Activated CD4-positive, alpha-beta T cell treated with anti-CD3 and anti-CD28 coated beads for 36 hours (primary cell): Measurements from ENCODE around the gene MAU2. TPM values are rescaled to one million over a fixed set of nuclear protein-coding genes. Genes with fewer than 3 reads are reported as not detected.
"Not testable (repeated sequence)": the region's sequence is repeated elsewhere in the genome, so short reads cannot be mapped to it uniquely, and the experiment has no call there.

Experiments used
- ATAC-seq: fragments of 200-7000 bp; cut with Tn5 transposase; one replicate; pipeline ENCODE4 v1.10.0; 2021; ENCODE audit warnings: mild to moderate bottlenecking, moderate library complexity
- CTCF ChIA-PET: fragments of 350-600 bp; sonication (Branson Sonifier 250); formaldehyde crosslinking; loops from one replicate; lab custom pipeline; 2021; ENCODE audit warnings: antibody characterized with exemption; lab: Charles Lee
- POLR2A ChIA-PET: fragments of 350-600 bp; sonication (Branson Sonifier 250); formaldehyde crosslinking; loops from one replicate; lab custom pipeline; 2021; ENCODE audit warnings: antibody characterized with exemption, inconsistent platforms; lab: Charles Lee
- DNase-seq: peaks from one replicate; pipeline ENCODE4 v3.0.0-alpha.2; 2020
- H3K27ac Mint-ChIP-seq: one replicate; pipeline ENCODE4 v1.8.0; 2021; ENCODE audit warnings: mixed read lengths
- H3K27me3 Mint-ChIP-seq: one replicate; pipeline ENCODE4 v1.8.0; 2021; ENCODE audit warnings: mixed read lengths
- H3K36me3 Mint-ChIP-seq: one replicate; pipeline ENCODE4 v1.8.0; 2021; ENCODE audit warnings: low read depth, mixed read lengths
- H3K4me1 Mint-ChIP-seq: one replicate; pipeline ENCODE4 v1.8.0; 2021; ENCODE audit warnings: mixed read lengths
- H3K4me3 Mint-ChIP-seq: one replicate; pipeline ENCODE4 v1.8.0; 2021; ENCODE audit warnings: mild to moderate bottlenecking, moderate library complexity, mixed read lengths
- H3K9me3 Mint-ChIP-seq: one replicate; pipeline ENCODE4 v1.8.0; 2021; ENCODE audit warnings: low read depth, mixed read lengths
- intact Hi-C, 2 experiments: fragments of 100-400 bp; cut with DNase I in 1 of 2; cut with micrococcal nuclease in 1 of 2; formaldehyde crosslinking; loops; one replicate each; pipeline versions ENCODE4 v1.14.2 to v1.15.1; 2022 to 2024; cut with DNase I, micrococcal nuclease
- total RNA-seq, 2 experiments: library from RNA; stranded (reverse); gene quantifications; one replicate each; pipeline ENCODE4 v1.2.3, GENCODE V29; 2021

MAU2 gene
- total RNA-seq, 2 experiments from 2014 or later, result 33.3 to 45.7 TPM

- intact Hi-C loops, result no loop called here
- peaks cover 34% of the 10 kb centered on the region for H3K36me3 Mint-ChIP-seq
Observed at GRCh38 chr19:19348266-19348665, 27.6 kb downstream of the MAU2 start.

DNA sequence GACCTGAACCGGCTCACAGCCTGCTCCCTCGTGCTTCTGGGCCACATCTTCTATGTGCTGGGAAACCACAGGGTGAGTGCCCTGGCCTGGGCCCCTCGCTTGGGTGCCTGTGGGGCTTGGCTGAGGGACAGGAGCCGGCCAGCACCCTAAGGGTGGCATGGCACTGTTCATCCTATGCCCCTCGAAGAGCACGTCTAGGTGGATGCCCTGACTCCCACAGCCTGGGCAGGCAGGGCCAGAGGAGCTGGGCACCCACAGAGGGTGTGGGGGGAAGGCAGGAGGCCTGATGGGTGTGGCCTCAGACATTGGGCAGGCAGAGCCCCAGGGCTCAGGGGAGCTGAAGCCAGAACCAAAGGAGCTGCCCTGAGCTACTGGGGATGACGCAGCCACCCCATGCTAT lies 28.7 kb downstream of the MAU2 start:
- ATAC-seq (no peak), DNase-seq (no peak)
- H3K27ac Mint-ChIP-seq, result no peak overlapping the region
- H3K36me3 Mint-ChIP-seq, result peaks cover 40% of the 10 kb centered on the region
- ChIA-PET CTCF (no interaction called here), POLR2A (no interaction called here)
- no peaks in the 10 kb centered on the region for H3K4me1 Mint-ChIP-seq
- no peaks in the 10 kb centered on the region for H3K9me3 Mint-ChIP-seq
- no peaks in the 10 kb centered on the region for H3K27me3 Mint-ChIP-seq
- no peak overlapping the region for H3K4me3 Mint-ChIP-seq
- intact Hi-C loops, result no loop called here

More at GRCh38 chr19:19348266-19348665, 27.6 kb downstream of the MAU2 start:
- ChIA-PET POLR2A (no interaction called here), CTCF (interaction anchor here (1.3 to 1.5 kb wide), 2 partner anchors 14 to 18 kb away, joined by 3 to 4 read pairs; no protein-coding TSS in a partner anchor)
- H3K27ac Mint-ChIP-seq, result no peak overlapping the region
- H3K27me3 Mint-ChIP-seq, result no peaks in the 10 kb centered on the region
- no peaks in the 10 kb centered on the region for H3K4me1 Mint-ChIP-seq
- DNase-seq (no peak), ATAC-seq (no peak)
- H3K9me3 Mint-ChIP-seq, result no peaks in the 10 kb centered on the region
- H3K4me3 Mint-ChIP-seq, result no peak overlapping the region

DNA sequence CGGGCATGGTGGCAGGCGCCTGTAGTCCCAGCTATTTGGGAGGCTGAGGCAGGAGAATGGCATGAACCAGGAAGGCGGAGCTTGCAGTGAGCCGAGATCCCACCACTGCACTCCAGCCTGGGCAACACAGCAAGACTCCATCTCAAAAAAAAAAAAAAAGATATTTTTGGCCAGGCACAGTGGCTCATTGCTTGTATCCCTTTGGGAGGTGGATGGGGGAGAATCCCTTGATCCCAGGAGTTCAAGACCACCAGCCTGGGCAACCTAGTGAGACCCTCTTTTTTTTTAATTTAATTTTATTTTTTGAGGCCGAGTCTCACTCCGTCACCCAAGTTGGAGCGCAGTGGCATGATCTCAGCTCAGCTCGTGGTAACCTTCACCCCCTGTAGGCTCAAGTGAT lies 30.1 kb downstream of the MAU2 start:
- H3K27ac Mint-ChIP-seq, DNase-seq, H3K27me3 Mint-ChIP-seq, H3K4me3 Mint-ChIP-seq, CTCF ChIA-PET, H3K9me3 Mint-ChIP-seq, intact Hi-C loops, POLR2A ChIA-PET, ATAC-seq, H3K4me1 Mint-ChIP-seq: not testable (repeated sequence)
- peaks cover 33% of the 10 kb centered on the region for H3K36me3 Mint-ChIP-seq

DNA sequence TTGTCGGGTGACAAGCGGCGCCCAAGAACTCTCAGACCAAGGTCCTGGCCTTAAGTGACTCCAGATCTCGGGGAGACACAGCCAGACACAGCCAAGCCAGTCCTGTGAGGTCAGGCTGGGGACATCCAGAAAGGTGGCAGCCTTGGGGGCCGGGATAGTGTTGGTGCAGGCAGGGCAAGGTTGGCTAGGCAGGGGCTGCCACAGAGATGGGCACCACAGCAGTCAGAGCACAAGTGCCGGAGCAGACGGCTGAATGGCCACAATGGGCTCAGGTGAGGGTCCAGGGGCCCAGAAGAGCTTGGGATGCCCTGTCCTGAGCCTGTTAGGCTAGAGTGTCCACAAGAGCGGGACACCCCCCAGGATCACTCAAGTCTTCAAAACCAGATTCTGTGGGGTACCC lies 32.2 kb downstream of the MAU2 start:
- Mint-ChIP-seq H3K9me3 (no peaks in the 10 kb centered on the region), H3K27me3 (no peaks in the 10 kb centered on the region), H3K4me1 (peaks cover 3% of the 10 kb centered on the region), H3K4me3 (no peak overlapping the region), H3K36me3 (peaks cover 23% of the 10 kb centered on the region), H3K27ac (no peak overlapping the region)
- intact Hi-C loops, result no loop called here
- CTCF ChIA-PET, result interaction anchor here (0.7 to 0.9 kb wide), 2 partner anchors 82 to 263 kb away, joined by 3 to 5 read pairs; no protein-coding TSS in a partner anchor
- DNase-seq (no peak), ATAC-seq (no peak)
- POLR2A ChIA-PET, result interaction anchor here (0.5 to 0.8 kb wide), 2 partner anchors 53 to 1998 kb away, joined by 4 to 10 read pairs; partner anchors contain the start of gene GATAD2A

- no peaks in the 10 kb centered on the region for H3K9me3 Mint-ChIP-seq
- ATAC-seq, result no peak
Observed at GRCh38 chr19:19354007-19354406, 33.4 kb downstream of the MAU2 start.

DNA sequence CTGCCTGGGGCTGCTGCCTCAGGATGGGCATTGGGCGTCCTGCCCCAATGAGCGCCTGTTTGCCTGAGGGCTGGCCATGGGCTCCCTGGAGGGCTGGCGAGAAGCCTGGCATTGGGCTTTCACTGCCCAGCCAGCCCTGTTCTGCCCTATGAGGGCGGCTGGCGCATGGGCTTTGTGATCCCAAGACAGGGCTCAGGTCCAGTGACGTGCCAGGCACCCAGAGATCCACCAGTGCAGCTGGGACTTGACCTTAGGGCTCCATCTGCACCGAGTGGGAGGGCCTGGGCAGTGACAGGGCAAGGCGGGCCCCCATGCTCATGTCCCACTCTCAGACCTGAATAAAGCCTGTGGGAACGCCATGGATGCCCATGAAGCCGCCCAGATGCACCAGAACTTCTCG lies 34.3 kb downstream of the MAU2 start:
- no peak overlapping the region for H3K27ac Mint-ChIP-seq
- no peak overlapping the region for H3K4me3 Mint-ChIP-seq
- H3K4me1 Mint-ChIP-seq, result peaks cover 11% of the 10 kb centered on the region
- DNase-seq, result no peak
- H3K27me3 Mint-ChIP-seq, result no peaks in the 10 kb centered on the region
- no peaks in the 10 kb centered on the region for H3K9me3 Mint-ChIP-seq
- ATAC-seq, result no peak
- ChIA-PET POLR2A (no interaction called here), CTCF (interaction anchor here (1.7 kb wide), 1 partner anchor 10 kb away, joined by 4 read pairs; no protein-coding TSS in a partner anchor)
- H3K36me3 Mint-ChIP-seq, result peaks cover 20% of the 10 kb centered on the region
- intact Hi-C loops, result no loop called here

More at GRCh38 chr19:19354007-19354406, 33.4 kb downstream of the MAU2 start:
- no peak overlapping the region for H3K27ac Mint-ChIP-seq
- intact Hi-C loops, result no loop called here
- DNase-seq, result no peak
- peaks cover 24% of the 10 kb centered on the region for H3K36me3 Mint-ChIP-seq
- no peaks in the 10 kb centered on the region for H3K27me3 Mint-ChIP-seq
- H3K4me3 Mint-ChIP-seq, result no peak overlapping the region
- ChIA-PET POLR2A (no interaction called here), CTCF (interaction anchor here (1.7 kb wide), 1 partner anchor 11 kb away, joined by 4 read pairs; no protein-coding TSS in a partner anchor)
- peaks cover 11% of the 10 kb centered on the region for H3K4me1 Mint-ChIP-seq

DNA sequence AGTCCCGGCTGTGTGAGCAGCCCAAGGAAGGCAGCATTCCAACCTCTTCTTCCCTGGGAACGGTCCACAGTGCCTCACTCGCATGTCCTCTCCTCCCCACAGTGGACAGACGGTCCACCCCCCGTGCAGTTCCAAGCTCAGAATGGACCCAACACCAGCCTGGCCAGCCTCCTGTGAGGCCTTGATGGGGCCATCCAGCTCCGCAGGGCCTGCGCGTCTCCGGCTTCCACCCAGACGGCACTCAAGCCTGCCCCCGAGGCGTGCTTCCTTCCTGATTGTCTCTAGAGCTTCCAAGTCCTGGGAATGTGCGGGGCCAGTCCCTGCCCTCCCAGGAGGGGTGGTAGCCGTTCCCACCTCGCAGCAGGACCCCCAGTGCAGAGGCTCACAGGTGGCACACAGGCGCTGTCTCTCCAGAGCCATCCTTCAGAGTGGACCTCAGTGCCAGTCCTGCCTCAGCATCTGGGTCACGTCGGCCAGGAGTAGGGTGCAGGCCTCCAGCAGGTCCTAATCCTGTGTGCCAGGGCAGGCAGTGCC lies 35.0 kb downstream of the MAU2 start:
- no peak for ATAC-seq
- Mint-ChIP-seq H3K36me3 (peaks cover 20% of the 10 kb centered on the region), H3K4me3 (no peak overlapping the region), H3K27ac (no peak overlapping the region), H3K4me1 (peaks cover 11% of the 10 kb centered on the region), H3K9me3 (no peaks in the 10 kb centered on the region), H3K27me3 (no peaks in the 10 kb centered on the region)
- POLR2A ChIA-PET, result no interaction called here
- intact Hi-C loops, result no loop called here
- CTCF ChIA-PET, result interaction anchor here (0.6 to 1.7 kb wide), 2 partner anchors 9 to 62 kb away, joined by 3 to 4 read pairs; no protein-coding TSS in a partner anchor
- no peak for DNase-seq

DNA sequence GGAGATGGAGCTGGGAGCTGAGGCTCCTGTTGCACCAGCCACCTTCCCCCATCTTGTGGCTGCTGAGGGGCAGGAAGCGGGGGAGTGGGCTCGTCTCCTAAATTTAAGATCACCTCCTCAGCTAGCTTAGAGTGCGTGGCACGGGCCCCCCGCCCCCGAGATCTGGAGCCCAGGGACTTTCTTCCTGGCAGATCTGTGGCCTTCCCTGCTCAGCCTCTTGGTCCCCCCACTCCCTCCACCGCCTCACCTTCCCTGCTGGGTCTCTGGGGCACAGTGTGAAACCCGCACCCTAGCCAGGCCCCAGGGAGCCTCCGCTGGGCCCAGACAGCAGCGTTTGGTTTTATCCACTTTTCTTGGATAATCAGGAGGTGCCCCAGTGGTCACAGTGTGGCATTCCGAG lies 35.9 kb downstream of the MAU2 start:
- H3K9me3 Mint-ChIP-seq, result no peaks in the 10 kb centered on the region
- POLR2A ChIA-PET, result no interaction called here

DNA sequence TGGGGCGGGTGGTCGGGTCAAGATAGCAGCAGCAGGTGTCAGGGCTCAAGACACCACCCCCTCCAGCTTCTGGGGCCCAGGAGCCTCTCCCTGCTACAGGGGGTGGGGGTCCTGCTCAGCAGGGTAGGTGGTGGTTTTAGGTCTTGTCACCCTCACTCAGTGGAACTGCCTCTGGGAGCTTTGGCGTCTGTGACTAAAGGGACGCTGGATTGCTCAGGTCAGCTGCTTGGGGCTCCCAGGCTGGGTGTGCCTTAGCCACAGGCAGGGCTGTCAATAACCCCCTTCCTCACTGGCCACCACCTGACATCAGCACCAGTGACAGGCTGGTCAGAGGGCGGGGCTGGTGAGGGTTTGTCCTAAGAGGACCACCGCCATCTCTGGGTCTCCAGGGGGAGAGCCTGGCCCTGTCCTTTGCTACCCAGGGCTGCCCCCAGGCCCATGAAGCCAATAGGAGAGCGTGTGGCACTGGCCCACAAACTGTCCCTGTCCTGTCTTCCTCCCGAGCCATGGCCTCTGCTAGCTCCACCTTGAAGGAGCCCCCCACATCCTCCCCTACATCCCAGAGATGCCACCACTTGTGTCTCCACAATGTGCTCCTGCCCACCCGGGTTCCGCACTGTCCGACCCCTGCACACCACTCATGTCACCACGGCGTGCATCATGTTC lies 36.4 kb downstream of the MAU2 start:
- CTCF ChIA-PET, result interaction anchor here (2.0 kb wide), 1 partner anchor 134 kb away, joined by 8 read pairs; no protein-coding TSS in a partner anchor
- DNase-seq, result no peak
- intact Hi-C loops, result no loop called here

More for the DNA sequence above, 35.9 kb downstream of the MAU2 start:
- intact Hi-C loops, result no loop called here
- no peaks in the 10 kb centered on the region for H3K27me3 Mint-ChIP-seq
- DNase-seq (no peak), ATAC-seq (no peak)
- CTCF ChIA-PET, result interaction anchor here (0.6 kb wide), 1 partner anchor 63 kb away, joined by 3 read pairs; no protein-coding TSS in a partner anchor
- peaks cover 18% of the 10 kb centered on the region for H3K4me1 Mint-ChIP-seq
- H3K36me3 Mint-ChIP-seq, result peaks cover 20% of the 10 kb centered on the region
- no peak overlapping the region for H3K4me3 Mint-ChIP-seq
- no peak overlapping the region for H3K27ac Mint-ChIP-seq

GRCh38 chr19:19361075-19361594 lies 40.5 kb downstream of the MAU2 start:
- H3K36me3 Mint-ChIP-seq, result peaks cover 6% of the 10 kb centered on the region
- POLR2A ChIA-PET, result no interaction called here
- no peaks in the 10 kb centered on the region for H3K27me3 Mint-ChIP-seq
- no peaks in the 10 kb centered on the region for H3K9me3 Mint-ChIP-seq
- peak overlapping the region; percentile 31 for H3K27ac Mint-ChIP-seq
- ATAC-seq (peak; percentile 76), DNase-seq (peak; percentile 88)
- CTCF ChIA-PET, result interaction anchor here (0.7 to 7.1 kb wide), 3 partner anchors 12 to 129 kb away, joined by 3 to 123 read pairs (median 3); no protein-coding TSS in a partner anchor
- peaks cover 31% of the 10 kb centered on the region for H3K4me1 Mint-ChIP-seq
- no peak overlapping the region for H3K4me3 Mint-ChIP-seq
- intact Hi-C loops, result loop anchor here in 1 of 2 experiments (1.0 to 5.0 kb wide), 3 partner anchors 129 to 215 kb away; partner anchors contain the start of genes BORCS8 and RFXANK

More for the DNA sequence above, 36.4 kb downstream of the MAU2 start:
- no peak for ATAC-seq
- peaks cover 21% of the 10 kb centered on the region for H3K4me1 Mint-ChIP-seq
- no peaks in the 10 kb centered on the region for H3K27me3 Mint-ChIP-seq
- POLR2A ChIA-PET, result no interaction called here
- no peaks in the 10 kb centered on the region for H3K9me3 Mint-ChIP-seq
- H3K36me3 Mint-ChIP-seq, result peaks cover 18% of the 10 kb centered on the region
- H3K4me3 Mint-ChIP-seq, result no peak overlapping the region
- no peak overlapping the region for H3K27ac Mint-ChIP-seq

- CTCF ChIA-PET, result interaction anchor here (0.6 to 7.1 kb wide), 5 partner anchors 11 to 128 kb away, joined by 3 to 123 read pairs (median 3); no protein-coding TSS in a partner anchor
- ATAC-seq (no peak), DNase-seq (no peak)
- no peak overlapping the region for H3K4me3 Mint-ChIP-seq
- intact Hi-C loops, result loop anchor here in 1 of 2 experiments (5.0 kb wide), 1 partner anchor 170 kb away; the partner anchor contains the start of genes BORCS8 and RFXANK
- no peaks in the 10 kb centered on the region for H3K9me3 Mint-ChIP-seq
- peaks cover 4% of the 10 kb centered on the region for H3K36me3 Mint-ChIP-seq
- H3K4me1 Mint-ChIP-seq, result peaks cover 36% of the 10 kb centered on the region
- POLR2A ChIA-PET, result interaction anchor here (1.2 kb wide), 1 partner anchor 23 kb away, joined by 4 read pairs; no protein-coding TSS in a partner anchor
- no peaks in the 10 kb centered on the region for H3K27me3 Mint-ChIP-seq
- peak overlapping the region; percentile 19 for H3K27ac Mint-ChIP-seq
Observed at GRCh38 chr19:19362075-19362474, 41.4 kb downstream of the MAU2 start.
